Measurements from ENCODE around the gene CEP19.
"Not testable (repeated sequence)": the region's sequence is repeated elsewhere in the genome, so short reads cannot be mapped to it uniquely, and the experiment has no call there.

CEP19 gene, protein sequence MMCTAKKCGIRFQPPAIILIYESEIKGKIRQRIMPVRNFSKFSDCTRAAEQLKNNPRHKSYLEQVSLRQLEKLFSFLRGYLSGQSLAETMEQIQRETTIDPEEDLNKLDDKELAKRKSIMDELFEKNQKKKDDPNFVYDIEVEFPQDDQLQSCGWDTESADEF

DNA sequence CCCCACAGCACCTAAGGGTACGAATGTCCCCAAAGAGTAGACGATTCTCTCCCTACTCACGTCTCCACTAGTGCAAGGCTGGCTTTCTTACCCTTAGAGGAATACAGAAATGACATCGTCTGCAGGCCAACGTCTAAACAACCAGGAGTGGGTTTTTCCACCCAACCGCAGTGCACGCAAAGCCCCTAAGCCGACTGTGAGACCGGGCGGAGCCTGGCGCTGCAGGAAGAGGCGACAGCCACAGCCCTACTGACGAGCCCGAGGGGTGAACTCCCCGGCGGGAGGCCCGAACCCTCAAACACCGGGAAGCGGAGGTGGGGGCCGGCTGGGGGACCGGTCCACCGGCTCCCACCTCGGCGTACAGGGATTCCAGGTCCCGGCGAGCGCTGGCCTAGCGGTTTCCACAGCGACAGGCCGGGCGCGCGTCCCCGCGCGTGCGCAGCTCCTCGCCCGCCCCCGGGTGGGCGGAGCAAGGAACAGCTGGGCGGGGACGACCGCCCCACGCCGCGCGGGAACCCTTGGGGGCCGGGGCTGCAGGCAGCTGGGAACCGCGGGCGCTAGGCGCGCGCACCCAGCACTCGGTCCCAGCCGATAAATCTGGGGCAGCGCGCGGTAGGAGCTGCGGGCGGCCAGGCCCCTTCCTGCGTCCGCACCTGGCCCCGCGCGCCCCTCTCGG is at the start of gene CEP19, which contains the start of gene PIGX:
Gene CEP19, minus strand, starts transcription at position 413 of the 676 bp plus-strand sequence. CDS start 3,593 bp downstream, outside the sequence.
Gene PIGX, plus strand, starts transcription at position 540 of the 676 bp plus-strand sequence.
- DNase-seq: peak; percentile 96

DNA sequence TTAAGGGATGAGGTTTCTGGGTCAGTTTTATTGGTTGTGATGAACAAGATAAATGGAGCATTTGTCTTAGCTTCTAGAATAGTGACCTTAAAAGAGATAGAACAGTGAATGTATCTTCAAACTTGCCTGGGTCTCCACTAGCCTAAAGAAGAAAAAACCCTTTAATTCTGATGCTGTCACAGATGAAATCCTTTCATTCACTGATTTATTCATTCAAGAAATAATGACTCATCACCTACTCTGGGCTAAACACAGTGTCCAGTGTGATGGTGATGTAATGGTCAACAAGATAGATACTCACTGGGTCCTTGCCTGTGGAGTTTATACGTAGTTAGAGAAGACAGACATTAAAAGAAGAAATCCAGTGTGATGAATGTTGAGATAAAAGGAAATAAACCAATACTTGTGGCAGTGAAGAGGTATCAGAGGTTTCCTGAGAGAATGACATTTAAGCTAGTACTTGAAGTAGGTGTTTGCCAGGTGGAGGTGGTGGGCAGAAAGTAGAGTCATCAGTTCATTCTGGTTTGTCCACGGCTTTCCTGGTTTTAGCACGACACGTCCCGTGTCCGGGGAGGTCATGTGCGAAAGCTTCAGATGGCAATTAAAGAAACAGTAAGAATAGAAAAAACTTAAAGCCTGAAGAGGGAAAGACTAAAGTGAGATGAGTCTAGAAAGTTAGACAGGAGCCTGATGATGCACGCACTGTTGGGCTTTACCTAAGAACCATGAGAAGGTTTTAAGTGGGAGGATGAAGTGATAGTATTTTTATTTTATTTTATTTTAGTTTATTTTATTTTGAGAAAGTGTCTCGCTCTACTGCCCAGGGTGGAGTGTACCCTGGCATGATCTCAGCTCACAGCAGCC is 46.1 kb upstream of the CEP19 start:
- DNase-seq: no peak

DNA sequence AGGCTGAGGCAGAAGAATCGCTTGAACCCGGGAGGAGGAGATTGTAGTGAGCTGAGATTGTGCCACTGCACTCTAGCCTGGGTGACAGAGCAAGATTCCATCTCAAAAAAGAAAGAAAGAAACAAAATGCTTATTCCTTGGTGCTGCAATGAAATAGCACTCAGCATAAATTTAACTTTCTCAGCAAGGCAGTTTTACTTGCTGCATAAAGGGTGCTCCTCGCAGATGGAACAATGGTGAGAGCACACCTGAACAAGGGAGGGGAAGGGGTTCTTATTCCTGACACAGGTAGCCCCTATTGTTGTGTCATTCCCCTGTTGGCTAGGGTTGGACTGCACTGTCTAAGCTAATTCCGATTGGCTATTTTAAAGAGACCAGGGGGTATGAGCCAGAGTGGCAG is 44.7 kb upstream of the CEP19 start:
- DNase-seq: no peak

DNA sequence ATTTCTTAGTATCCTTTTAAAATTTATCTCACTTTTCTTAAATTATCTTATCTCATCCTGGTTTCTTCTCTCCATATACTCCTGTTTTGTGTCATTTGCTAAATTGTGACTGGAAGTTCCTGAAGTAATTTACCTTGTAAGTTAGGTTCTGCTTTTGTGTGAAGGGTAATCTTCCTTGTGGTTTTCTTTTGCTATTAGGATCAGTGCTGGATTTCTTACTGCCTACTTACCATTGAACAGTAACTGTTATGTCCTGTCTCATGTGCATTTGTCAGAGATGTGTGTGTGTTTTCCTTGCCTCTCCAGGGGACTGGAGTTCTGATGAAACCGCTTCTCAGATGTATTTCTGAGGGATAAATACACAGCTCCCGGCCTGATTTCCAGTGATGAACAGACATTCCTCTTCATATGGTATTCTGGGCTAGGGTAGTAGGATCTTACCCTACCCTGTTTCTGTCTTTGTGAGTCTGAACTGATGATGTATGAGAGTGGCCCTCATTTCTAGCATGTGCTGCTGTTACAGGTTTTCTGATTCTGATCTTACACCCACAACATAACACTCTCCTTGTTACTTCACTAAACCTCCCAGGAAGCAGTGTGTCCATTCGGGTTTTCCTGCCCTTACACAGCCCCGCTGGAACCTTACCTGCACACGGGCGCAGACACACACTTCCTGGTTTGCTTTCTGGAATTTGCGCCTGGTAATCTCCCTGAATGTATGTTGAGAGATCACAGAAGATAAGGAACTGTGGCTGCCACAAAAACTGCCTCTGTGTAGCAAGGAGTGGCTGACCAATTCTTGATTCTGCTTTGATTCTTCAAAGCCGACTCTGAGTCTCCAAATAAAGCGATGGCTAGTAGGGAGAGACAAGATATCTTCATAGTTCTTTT is 42.3 kb upstream of the CEP19 start:
- no peak for DNase-seq

DNA sequence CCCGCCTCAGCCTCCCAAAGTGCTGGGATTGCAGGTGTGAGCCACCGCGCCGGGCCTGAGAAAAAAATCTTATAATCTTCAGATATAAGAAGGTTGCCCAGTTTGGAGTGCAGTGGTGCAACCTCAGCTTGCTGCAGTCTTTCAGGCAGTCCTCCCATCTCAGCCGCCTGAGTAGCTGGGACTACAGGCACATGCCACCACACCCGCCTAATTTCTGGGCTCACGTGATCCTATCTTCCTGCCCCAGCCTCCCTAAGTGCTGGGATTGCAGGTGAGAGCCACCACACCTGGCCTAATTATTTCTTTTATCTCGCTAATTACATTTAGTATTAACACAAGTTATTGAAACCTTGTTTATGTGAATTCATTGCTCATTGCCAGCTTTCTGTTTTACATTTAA is 41.2 kb upstream of the CEP19 start:
- no peak for DNase-seq

DNA sequence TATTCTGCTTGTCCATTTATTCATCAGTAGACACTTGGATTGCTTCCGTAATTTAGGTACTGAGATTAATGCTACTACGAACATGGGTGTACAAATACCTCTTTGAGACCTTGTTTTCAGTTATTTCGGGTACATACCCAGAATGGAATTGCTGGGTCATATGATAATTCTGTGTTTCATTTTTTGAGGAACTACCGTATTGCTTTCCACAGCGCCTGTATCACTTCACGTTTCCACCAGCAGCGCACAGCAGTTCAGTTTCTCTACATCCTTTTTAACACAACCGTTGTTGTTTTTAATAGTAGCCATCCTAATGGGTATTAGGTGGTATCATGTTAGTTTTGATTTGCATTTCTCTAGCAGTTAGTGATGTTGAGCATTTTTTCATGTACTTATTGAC is 37.1 kb upstream of the CEP19 start:
- no peak for DNase-seq

DNA sequence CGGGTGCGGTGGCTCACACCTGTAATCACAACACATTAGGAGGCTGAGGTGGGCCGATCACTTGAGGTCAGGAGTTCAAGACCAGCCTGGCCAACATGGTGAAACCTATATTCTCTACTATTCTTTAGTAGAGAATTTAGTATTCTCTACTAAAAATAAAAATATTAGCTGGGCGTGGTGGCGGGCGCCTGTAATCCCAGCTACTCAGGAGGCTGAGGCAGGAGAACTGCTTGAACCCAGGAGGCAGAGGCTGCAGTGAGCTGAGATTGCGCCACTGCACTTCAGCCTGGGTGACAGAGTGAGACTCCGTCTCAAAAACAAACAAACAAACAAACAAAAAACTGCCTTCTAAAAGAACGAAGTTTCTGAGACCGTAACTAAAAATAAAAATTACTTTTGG is 31.5 kb upstream of the CEP19 start:
- DNase-seq: not testable (repeated sequence)

DNA sequence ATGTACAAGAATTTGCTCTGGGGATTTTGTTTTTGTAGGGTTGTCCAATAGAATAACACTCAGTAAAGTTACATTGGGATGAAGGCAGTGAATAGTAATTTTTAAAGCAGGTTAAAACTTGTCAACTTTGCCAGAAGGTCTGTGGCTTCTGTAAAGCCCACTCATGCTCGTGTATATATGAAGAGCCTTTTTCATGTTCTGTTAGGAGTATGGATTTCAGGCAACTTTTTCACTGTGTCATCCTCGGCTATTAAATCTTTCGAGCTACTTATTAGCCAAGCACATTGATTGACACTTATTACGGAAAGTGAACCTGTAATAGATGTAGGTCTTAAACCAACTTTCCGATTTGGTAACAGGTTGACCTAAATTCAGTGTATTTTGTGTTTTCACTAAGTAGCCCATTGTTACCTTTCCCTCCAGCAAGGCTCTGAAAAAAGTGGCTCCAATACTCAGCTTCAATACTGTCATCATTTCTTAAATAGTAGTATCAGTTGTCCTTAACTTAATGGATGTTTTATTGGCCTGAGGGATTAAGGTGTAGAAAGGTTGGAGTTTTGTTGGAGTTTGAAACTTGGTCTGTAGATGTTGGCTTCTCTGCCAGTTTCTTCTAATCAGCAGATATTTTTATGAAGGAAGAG is 29.3 kb upstream of the CEP19 start:
- DNase-seq: no peak

DNA sequence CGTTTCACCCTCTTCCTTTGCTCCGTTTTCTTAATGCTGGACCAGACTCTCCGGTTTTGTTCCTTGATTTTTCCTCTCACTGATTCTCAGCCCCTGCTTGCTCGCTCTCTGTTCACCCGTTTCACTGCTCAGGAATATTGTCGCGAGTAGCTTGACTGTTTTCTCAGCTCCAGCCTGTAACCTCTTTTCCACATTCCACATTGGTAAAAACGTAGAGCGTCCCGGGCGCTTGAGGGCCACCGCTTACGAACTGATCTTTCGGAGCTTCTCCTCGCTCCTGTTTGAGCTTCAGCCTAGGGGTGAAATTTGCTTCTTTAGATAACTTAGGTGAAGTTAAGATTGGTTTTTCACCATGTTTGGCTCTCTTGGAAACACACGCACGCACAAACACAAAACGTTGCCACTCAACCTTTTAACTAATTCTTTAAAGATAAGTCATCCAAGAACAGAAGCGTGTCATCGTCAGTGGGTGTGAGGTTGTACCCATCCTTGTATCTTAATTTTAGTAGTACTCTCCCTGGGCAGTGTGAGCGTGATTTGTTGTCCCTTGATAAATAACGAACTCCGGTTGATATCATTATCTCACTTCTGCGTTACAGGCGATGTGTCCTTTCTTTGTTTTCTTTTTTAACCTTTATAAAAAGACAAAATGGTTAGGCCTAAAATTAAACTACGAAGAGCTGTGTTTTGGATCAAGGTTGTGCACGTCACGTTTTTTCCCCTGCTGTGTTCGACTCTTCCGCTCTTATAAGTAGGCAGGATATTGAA is 28.6 kb upstream of the CEP19 start:
- peak; percentile 78 for DNase-seq

DNA sequence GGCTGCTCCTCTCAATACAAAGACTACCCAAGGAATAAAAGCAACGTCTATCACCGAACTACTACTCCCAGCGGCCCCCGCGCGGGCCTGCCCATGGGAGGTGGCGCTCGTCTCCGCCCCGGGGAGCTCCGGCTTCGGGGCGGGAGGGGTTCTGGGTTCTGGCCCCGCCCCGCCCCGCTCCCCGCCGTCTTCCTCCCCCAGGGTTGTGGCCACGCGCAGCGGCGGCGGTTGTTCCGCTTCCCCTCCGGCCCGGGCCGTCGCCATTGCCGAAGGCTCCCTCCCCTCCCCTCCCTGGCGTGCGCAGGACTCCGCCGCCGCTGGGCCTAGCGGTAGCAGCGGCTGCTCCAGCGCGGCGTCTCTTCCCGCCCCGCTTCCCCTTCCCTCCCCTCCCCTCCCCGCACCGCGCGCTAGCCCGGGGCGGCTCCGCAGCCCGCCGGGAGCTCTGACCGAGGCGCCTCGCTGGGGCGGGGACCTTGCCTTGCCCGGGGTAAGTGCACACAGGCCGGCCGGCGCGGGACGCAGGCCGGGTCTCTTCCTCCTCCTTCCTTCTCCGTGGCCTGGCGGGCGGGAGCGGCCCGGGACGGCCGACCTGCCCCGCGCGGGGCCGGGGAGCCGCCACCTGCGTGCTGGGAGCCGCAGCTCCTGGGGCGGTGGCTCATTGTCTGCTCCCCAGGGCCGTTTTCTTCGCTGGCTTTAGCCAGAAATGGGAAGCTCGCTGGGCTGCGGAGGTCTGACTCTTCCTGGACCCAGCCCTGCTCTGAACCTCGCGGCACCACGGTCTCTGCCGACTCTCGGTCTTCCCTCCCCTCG is 27.8 kb upstream of the CEP19 start, which contains the start of gene PAK2:
Gene PAK2, plus strand, starts transcription at position 187 of the 810 bp plus-strand sequence. CDS start 42,790 bp downstream, outside the sequence.
- peak; percentile 96 for DNase-seq

DNA sequence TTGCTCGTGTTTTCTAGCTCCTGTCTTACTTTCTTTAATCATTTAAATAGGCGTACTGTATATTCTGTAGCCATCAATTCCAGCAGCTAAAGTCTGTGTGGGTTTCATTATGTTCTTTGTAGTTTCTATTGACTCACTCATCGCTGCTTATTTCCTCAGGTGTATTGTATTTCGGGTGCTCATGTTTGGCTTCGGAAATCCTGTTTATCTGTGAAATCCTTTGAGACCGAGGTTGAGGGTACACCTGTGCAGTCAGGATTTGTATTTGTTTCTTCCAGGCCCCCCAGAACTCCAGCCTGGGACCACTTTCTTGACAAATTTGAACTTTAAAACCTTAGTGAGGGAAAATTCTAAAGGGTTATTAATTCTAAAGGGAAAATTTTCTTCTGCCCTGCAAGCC is 25.6 kb upstream of the CEP19 start:
- no peak for DNase-seq

DNA sequence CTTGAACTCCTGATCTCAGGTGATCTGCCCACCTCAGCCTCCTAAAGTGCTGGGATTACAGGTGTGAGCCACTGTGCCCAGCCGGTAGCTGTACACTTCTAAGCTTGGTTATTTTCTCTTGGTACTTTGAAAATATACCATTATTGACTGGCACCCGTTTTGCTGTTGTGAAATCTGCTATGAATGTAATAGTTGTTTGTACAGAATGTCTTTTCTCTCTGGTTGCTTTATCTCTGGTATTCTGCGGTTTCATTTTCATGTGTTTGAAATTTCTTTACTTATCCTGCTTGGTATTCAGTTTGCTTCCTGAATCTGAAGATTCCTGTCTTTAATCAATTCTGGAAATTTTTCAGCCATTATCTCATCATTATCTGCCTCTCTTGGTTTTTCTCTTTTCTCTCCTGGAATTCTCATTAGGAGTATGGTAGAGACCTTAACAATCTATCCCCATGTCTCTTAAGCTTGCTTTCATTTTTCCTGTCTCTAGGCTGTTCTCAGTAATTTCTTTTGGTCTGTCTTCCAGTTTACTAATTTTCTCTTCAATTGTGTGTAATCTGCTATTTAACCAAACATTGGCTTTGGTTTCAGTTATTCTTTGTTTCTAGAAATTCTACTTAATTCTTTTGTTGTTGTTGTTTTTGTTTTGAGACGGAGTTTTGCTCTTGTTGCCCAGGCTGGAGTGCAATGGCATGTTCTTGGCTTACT is 24.8 kb upstream of the CEP19 start:
- DNase-seq: no peak

DNA sequence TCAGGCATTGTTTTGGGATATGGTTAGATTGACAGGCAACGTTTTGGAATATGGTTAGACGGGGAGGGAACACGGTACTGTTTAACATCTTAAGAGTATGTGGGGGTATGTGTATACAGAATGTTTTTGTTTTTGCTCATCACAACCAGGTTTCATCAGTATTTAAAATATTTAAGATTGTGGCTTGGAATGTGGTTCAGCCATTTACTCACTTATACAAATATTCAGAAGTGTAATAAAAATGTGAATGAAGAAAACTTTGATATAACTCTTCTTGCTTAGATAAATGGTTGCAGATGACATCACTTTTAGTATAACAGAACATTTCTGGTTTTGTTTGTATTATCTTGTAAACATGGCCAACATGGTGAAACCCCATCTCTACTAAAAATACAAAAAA is 23.7 kb upstream of the CEP19 start:
- no peak for DNase-seq

DNA sequence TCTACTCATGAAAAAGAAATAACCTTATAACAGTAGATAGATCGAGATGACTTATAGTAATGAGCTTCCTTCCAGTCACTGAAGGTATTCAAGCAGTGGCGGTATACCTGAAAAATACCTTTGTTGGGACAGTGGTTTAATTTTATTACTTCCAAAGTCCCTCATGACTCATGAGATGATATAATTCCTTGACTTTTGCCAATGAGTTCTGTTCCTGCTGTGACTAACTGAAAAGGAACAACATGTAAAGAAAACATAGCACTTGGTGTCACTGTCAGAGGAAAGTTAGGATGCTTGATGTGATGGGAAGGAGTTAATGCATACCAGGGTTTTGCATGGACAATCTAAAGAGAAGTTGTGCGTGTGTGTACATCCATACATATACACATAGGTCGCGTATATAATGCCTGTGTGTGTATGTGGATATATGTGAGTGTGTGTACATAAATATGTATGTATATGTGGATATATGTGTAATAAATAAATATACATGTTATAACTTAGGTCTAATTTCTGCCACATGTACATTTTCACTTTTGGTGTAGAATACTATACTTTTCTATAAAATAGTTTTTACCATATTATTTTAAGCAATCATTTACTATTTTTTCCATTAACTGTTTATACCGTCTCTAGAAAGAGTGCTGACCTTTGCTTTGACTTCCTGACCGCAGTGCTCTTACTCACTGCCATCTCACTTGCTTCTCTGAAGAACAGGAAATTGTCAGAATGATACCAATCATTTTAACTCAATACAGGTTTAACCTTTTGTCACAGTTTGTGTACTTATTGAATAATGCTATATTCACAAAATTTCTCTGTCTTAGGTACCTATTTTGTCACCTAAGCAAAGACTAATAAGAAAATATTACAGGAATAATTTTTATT is 15.0 kb upstream of the CEP19 start:
- no peak for DNase-seq

DNA sequence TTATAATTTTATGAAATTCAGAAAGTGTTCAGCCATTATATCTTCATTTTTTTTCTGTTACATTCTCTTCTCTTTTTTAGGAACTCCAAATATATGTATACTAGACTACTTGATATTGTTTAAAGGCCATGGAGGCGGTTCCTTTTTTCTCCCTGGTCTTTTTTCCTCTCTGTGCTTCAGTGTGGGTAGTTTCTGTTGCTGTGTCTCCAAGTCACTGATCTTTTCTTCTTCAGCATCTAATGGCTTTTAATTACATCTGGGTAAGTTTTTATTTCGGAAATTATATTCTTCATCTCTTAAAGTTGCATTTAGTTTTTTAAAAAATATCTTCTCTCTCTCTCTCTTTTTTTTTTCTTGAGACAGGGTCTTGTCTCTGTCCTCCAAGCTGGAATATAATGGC is 9.0 kb upstream of the CEP19 start:
- no peak for DNase-seq

DNA sequence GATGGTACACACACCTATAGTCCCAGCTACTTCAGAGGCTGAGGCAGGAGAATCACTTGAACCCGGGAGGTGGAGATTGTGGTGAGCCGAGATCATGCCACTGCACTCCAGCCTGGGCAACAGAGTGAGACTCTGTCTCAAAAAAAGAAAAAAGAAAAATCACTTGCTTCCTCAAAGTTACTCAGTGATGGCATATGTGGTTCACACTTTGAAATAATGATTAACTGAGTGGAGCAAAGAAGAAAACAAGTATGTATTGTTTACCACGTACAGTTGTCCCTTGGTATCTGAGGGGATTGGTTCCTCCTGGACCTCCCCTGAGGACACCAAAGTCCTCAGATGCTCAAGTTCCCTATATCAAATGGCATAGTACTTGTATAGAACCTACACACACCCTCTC is 5.1 kb upstream of the CEP19 start:
- DNase-seq: not testable (repeated sequence)

DNA sequence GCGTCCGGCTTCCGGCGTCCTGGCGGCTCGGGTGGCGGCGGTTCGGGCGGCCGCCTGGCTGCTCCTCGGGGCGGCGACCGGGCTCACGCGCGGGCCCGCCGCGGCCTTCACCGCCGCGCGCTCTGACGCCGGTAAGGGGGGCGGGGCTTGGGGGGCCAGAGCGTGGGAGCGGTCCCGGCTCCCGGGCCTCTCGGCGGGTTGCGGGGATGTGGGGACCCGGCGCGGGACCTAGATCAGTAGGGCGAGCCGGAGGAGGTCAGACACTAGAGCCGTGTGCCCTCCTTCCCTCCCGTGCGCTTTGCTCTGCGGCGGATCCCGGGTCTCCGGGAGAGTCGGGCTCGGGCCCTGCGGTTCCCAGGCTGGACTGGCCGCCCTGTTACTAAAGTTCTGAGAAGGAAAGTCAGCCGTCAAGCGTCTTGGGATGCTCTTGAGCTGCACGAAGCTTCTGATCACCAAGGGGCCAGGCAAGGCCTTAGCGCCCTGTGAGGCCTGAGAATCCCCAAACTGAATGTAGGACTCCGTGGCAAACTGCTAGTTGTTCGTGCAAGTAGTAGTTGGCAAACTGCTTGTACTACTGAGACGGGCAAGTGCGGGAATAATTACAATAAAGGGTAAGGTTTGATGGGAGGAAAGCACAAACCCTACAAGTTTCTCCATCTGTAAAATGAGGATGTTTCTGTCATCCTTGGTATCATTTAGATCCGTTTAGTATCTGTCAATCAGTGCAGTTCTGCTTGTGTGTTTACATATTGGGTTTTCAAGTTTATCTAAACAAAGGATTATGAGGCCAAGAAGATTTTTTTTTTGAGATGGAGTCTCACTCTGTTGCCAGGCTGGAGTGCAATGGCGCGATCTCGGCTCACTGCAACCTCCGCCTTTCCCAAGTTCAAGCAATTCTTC is 714 bp upstream of the CEP19 start:
- peak; percentile 74 for DNase-seq

DNA sequence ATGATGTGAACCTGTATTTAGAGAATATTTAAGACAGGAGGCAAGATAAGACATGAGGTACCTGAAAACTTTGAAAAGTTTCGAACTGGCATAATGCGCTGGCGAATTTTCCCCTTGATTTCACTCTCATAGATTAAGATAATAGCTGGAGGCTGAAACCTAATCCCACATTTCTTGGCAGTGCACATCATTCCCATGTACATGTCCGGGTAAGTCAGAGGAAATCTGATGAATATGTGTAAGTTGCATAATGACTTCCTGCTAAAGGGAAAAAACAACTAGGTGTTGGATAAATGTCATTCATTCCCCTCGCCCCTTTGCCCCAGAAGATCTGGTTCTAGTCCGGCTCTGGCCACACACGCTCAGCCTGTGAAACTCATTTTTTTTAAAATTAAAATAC is 3.6 kb downstream of the CEP19 start:
- no peak for DNase-seq
